ENCODE data around the gene PSAP. TPM values are rescaled to one million over a fixed set of nuclear protein-coding genes. Genes with fewer than 3 reads are reported as not detected.

The PSAP gene
- polyA plus RNA-seq, 3 donors: 323 to 822 (median 464) TPM

- WGBS, 3 donors: 87 to 92% (median 88%) methylated on average over 17 of the region's 17 CpGs
- H3K27ac ChIP-seq (ENCODE audit: low read depth, low read length): no peak overlapping the region
Observed at GRCh38 chr10:71849461-71849908, 1.6 kb downstream of the PSAP start.

- 71 to 89% (median 78%) methylated on average over 11 of the region's 11 CpGs for WGBS, 3 donors
- H3K27ac ChIP-seq (ENCODE audit: low read depth, low read length): no peak overlapping the region
Observed at GRCh38 chr10:71848325-71849275, 2.5 kb downstream of the PSAP start.

GRCh38 chr10:71847418-71847817 lies 3.6 kb downstream of the PSAP start:
- no peak overlapping the region for H3K27ac ChIP-seq (ENCODE audit: low read depth, low read length)
- WGBS, 3 donors: 91 to 93% (median 92%) methylated on average over 8 of the region's 8 CpGs

GRCh38 chr10:71846816-71847215 lies 4.2 kb downstream of the PSAP start:
- H3K27ac ChIP-seq (ENCODE audit: low read depth, low read length): no peak overlapping the region
- 51 to 93% (median 89%) methylated on average over 3 of the region's 3 CpGs for WGBS, 3 donors

GRCh38 chr10:71845410-71846405 lies 5.3 kb downstream of the PSAP start:
- H3K27ac ChIP-seq (ENCODE audit: low read depth, low read length): no peak overlapping the region
- 60 to 75% (median 71%) methylated on average over 11 of the region's 11 CpGs for WGBS, 3 donors

GRCh38 chr10:71844695-71845094 lies 6.4 kb downstream of the PSAP start:
- WGBS, 3 donors: 48 to 75% (median 60%) methylated on average over 2 of the region's 2 CpGs
- H3K27ac ChIP-seq (ENCODE audit: low read depth, low read length): no peak overlapping the region

- no peak overlapping the region for H3K27ac ChIP-seq (ENCODE audit: low read depth, low read length)
- WGBS, 3 donors: 36 to 55% (median 41%) methylated on average over 2 of the region's 2 CpGs
Observed at GRCh38 chr10:71844084-71844483, 7.0 kb downstream of the PSAP start.

- no peak overlapping the region for H3K27ac ChIP-seq (ENCODE audit: low read depth, low read length)
- 62 to 88% (median 86%) methylated on average over 14 of the region's 14 CpGs for WGBS, 3 donors
Observed at GRCh38 chr10:71842856-71843686, 8.0 kb downstream of the PSAP start.

- no peak overlapping the region for H3K27ac ChIP-seq (ENCODE audit: low read depth, low read length)
Observed at GRCh38 chr10:71842422-71842821, 8.6 kb downstream of the PSAP start.

GRCh38 chr10:71840958-71841335 lies 10.1 kb downstream of the PSAP start:
- WGBS, 3 donors: 69 to 79% (median 77%) methylated on average over 4 of the region's 4 CpGs
- H3K27ac ChIP-seq (ENCODE audit: low read depth, low read length): no peak overlapping the region

More at GRCh38 chr10:71842422-71842821, 8.6 kb downstream of the PSAP start:
- 52 to 93% (median 64%) methylated on average over 2 of the region's 2 CpGs for WGBS, 3 donors

GRCh38 chr10:71840177-71840957 lies 10.7 kb downstream of the PSAP start:
- WGBS, 3 donors: 33 to 57% (median 43%) methylated on average over 6 of the region's 6 CpGs
- H3K27ac ChIP-seq (ENCODE audit: low read depth, low read length): peak overlapping the region; percentile 17

GRCh38 chr10:71838264-71839211 lies 12.5 kb downstream of the PSAP start:
- no peak overlapping the region for H3K27ac ChIP-seq (ENCODE audit: low read depth, low read length)
- WGBS, 3 donors: 65 to 75% (median 66%) methylated on average over 14 of the region's 14 CpGs

- 64 to 78% (median 68%) methylated on average over 17 of the region's 17 CpGs for WGBS, 3 donors
- no peak overlapping the region for H3K27ac ChIP-seq (ENCODE audit: low read depth, low read length)
Observed at GRCh38 chr10:71837098-71837827, 13.8 kb downstream of the PSAP start.

- no peak overlapping the region for H3K27ac ChIP-seq (ENCODE audit: low read depth, low read length)
- 47 to 67% (median 57%) methylated on average over 4 of the region's 4 CpGs for WGBS, 3 donors
Observed at GRCh38 chr10:71836596-71836974, 14.5 kb downstream of the PSAP start.

- WGBS, 3 donors: 40 to 51% (median 47%) methylated on average over 11 of the region's 11 CpGs
- H3K27ac ChIP-seq (ENCODE audit: low read depth, low read length): no peak overlapping the region
Observed at GRCh38 chr10:71835671-71836595, 15.1 kb downstream of the PSAP start.

Measured in adipose tissue (tissue), 3 donors.